Measurements from ENCODE around the gene KDM4B.
"Not testable (repeated sequence)": the region's sequence is repeated elsewhere in the genome, so short reads cannot be mapped to it uniquely, and the experiment has no call there.

KDM4B gene

GRCh38 chr19:5177745-5178450 is 209.0 kb downstream of the KDM4B start:
- DNase-seq (ENCODE audit: low read depth): no peak

- DNase-seq (ENCODE audit: low read depth): no peak
Observed at GRCh38 chr19:5178841-5179240, 209.9 kb downstream of the KDM4B start.

- DNase-seq (ENCODE audit: low read depth): no peak
Observed at GRCh38 chr19:5179256-5179655, 210.3 kb downstream of the KDM4B start.

GRCh38 chr19:5181329-5181728 is 212.4 kb downstream of the KDM4B start:
- no peak for DNase-seq (ENCODE audit: low read depth)

GRCh38 chr19:5182751-5183150 is 213.8 kb downstream of the KDM4B start:
- no peak for DNase-seq (ENCODE audit: low read depth)

- DNase-seq (ENCODE audit: low read depth): no peak
Observed at GRCh38 chr19:5183616-5184015, 214.7 kb downstream of the KDM4B start.

GRCh38 chr19:5184930-5185329 is 216.0 kb downstream of the KDM4B start:
- DNase-seq (ENCODE audit: low read depth): no peak

- peak; percentile 54 for DNase-seq (ENCODE audit: low read depth)
Observed at GRCh38 chr19:5186293-5187050, 217.6 kb downstream of the KDM4B start.

- no peak for DNase-seq (ENCODE audit: low read depth)
Observed at GRCh38 chr19:5188548-5189317, 219.8 kb downstream of the KDM4B start.

GRCh38 chr19:5189318-5189607 is 220.3 kb downstream of the KDM4B start:
- DNase-seq (ENCODE audit: low read depth): no peak

GRCh38 chr19:5191091-5191490 is 222.2 kb downstream of the KDM4B start:
- DNase-seq (ENCODE audit: low read depth): peak; percentile 20

GRCh38 chr19:5192568-5192967 is 223.7 kb downstream of the KDM4B start:
- no peak for DNase-seq (ENCODE audit: low read depth)

- no peak for DNase-seq (ENCODE audit: low read depth)
Observed at GRCh38 chr19:5193192-5193591, 224.3 kb downstream of the KDM4B start.

- DNase-seq (ENCODE audit: low read depth): no peak
Observed at GRCh38 chr19:5194641-5195040, 225.7 kb downstream of the KDM4B start.

GRCh38 chr19:5195587-5195986 is 226.7 kb downstream of the KDM4B start:
- not testable (repeated sequence) for DNase-seq (ENCODE audit: low read depth)

- no peak for DNase-seq (ENCODE audit: low read depth)
Observed at GRCh38 chr19:5196832-5197231, 227.9 kb downstream of the KDM4B start.

- DNase-seq (ENCODE audit: low read depth): no peak
Observed at GRCh38 chr19:5200844-5201243, 231.9 kb downstream of the KDM4B start.

GRCh38 chr19:5202553-5202952 is 233.6 kb downstream of the KDM4B start:
- DNase-seq (ENCODE audit: low read depth): no peak

Data from iris pigment epithelial cell (primary cell).